AG04449 (cell line): Measurements from ENCODE around the gene GRM4.
A peak's percentile ranks its signal among the peaks of the same experiment; 100 is the strongest.

Source experiments
- CTCF ChIA-PET: fragments of 350-600 bp; formaldehyde crosslinking; extraction: SDS; loops from one replicate; lab custom pipeline; 2021; ENCODE audit warnings: antibody characterized with exemption; lab: Yijun Ruan, JAX
- POLR2A ChIA-PET: fragments of 400-600, 350-600 bp; formaldehyde crosslinking; extraction: SDS; loops from one replicate; lab custom pipeline; 2020; ENCODE audit warnings: antibody characterized with exemption, inconsistent platforms; lab: Yijun Ruan, JAX
- DNase-seq: peaks from one replicate; pipeline ENCODE4 v3.0.0-alpha.2; 2010; ENCODE audit warnings: low read depth, low spot score
- H3K4me3 ChIP-seq: 2 replicates; pipeline ENCODE4 v1.5.1; 2011; ENCODE audit warnings: low read depth, mild to moderate bottlenecking, control low read depth, low read length
- TF ChIP-seq, protein P1 (sequence below): IDR thresholded peaks from one replicate; pipeline ENCODE4 v1.5.1; 2011; ENCODE audit warnings: mild to moderate bottlenecking, moderate library complexity, low read length, control low read depth, inconsistent platforms; ENCODE audit not compliant: insufficient read depth; ENCODE audit errors: missing control alignments

The GRM4 gene

DNA sequence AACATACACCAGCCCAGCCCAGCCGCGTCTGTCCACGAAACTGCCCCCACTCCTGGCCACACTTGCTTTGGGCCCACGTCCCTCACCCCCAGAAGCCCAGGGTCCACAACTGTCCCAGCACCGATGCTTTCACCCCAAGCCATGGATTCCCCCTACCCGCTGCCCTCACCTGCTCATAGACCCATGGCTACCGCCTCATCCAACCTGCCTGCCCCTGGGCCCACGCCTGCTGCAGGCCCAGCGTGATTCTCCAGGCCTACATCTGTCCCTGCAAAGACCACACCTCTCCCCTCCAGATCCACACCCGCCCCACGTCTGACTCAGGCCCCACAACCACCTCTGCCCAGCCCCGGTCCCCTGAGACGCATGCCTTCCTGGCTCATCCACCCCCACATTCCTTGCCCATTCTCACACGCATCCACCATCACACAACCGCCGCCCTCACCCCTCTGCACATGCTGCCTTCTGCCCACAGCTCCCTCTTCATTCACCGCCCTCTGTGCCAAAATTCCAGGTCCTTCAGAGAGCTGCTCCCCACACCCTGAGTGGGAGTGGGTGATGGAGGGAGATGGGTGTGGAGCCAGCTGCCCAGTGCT, 86.7 kb downstream of the GRM4 start:
- CTCF ChIA-PET = interaction anchor here (1.5 kb wide), 1 partner anchor 10 kb away, joined by 3 read pairs; no protein-coding TSS in a partner anchor
- POLR2A ChIA-PET = no interaction called here
- H3K4me3 ChIP-seq = no peak overlapping the region
- TF ChIP-seq, protein P1, sequence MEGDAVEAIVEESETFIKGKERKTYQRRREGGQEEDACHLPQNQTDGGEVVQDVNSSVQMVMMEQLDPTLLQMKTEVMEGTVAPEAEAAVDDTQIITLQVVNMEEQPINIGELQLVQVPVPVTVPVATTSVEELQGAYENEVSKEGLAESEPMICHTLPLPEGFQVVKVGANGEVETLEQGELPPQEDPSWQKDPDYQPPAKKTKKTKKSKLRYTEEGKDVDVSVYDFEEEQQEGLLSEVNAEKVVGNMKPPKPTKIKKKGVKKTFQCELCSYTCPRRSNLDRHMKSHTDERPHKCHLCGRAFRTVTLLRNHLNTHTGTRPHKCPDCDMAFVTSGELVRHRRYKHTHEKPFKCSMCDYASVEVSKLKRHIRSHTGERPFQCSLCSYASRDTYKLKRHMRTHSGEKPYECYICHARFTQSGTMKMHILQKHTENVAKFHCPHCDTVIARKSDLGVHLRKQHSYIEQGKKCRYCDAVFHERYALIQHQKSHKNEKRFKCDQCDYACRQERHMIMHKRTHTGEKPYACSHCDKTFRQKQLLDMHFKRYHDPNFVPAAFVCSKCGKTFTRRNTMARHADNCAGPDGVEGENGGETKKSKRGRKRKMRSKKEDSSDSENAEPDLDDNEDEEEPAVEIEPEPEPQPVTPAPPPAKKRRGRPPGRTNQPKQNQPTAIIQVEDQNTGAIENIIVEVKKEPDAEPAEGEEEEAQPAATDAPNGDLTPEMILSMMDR = no peak
- no peak for DNase-seq

DNA sequence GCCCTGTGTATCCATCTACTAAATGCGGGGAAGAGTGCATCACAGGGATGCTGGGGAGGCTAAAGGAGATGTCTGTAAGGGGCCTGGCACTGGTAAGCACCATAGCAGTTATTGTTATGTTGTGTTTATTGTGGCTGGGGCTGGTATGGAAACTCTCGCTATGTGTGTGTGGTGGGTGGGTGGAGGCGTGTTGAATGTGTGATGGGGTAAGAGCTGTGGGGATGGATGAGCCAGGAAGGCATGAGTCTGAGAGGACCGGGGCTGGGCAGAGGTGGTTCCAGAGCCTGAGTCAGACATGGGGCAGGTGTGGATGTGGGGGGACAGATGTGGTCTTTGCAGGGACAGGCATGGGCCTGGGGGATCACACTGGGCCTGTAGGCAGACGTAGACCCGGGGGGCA, 88.1 kb downstream of the GRM4 start:
- CTCF ChIA-PET = interaction anchor here (0.9 to 1.6 kb wide), 3 partner anchors 10 to 313 kb away, joined by 3 to 7 read pairs (median 3); no protein-coding TSS in a partner anchor

DNA sequence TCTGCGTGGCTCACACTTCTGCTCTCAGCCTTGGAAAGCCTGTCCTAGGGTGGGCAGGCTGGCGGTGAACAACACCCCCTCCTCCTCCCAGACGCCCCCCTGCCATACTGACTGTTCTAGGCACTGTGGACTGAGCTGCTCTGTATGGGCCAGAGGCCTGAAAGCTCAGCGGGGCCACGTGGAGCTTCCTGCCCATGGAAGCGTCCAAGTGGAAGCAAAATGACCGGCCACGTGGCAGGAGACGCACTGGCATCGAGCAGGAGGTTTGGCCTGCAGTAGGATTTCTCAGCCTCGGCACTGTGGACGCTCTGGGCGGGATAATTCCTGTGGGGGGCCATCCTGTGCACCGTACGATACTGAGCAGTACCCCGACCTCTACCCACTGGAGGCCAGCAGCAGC, 88.7 kb downstream of the GRM4 start:
- H3K4me3 ChIP-seq = no peak overlapping the region
- TF ChIP-seq, protein P1 = no peak
- no peak for DNase-seq
- CTCF ChIA-PET = interaction anchor here (0.9 to 1.6 kb wide), 6 partner anchors 10 to 526 kb away, joined by 3 to 7 read pairs (median 3); no protein-coding TSS in a partner anchor
- POLR2A ChIA-PET = no interaction called here

More for the DNA sequence above, 88.1 kb downstream of the GRM4 start:
- no peak for DNase-seq
- H3K4me3 ChIP-seq = no peak overlapping the region
- TF ChIP-seq, protein P1 = no peak
- POLR2A ChIA-PET = no interaction called here

DNA sequence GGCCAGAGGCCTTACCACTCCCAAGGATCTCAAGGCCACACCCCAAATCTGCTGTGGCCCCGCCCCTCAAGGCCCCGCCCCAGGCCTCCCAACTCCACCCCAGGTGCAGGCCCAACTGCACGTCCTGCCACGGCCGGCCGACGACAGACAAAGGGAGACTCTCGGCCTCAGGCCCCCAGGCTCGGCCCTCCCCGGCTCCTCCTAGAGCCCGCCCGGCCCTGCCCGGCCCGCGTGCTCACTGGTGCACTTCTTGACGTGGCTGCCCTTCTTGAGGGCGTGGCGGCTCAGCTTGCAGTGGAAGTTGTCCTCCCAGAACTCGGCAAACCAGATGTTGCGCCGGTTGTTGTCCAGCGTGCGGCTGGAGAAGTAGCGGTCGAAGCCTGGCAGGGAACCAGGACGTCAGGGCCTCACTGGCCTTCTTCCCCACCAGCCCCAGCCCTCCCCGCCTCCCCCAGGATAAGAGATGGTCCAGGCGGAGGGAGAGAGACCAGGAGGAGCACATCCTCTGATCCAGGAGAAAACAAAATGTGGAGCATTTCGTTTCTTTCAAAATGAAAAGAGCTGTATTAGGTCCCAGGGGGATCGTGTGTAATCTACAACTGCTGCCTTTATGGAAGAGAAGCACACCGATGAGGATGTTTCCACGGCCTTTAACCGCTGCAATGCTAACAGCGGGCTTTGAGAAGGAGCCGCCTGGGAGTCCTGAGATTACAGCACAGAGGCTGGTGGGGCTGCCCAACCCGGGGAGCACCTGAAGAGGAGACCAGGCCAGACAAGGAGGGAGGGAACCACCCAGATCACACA, 89.4 kb downstream of the GRM4 start:
- TF ChIP-seq, protein P1 = no peak
- CTCF ChIA-PET = interaction anchor here (0.9 to 1.6 kb wide), 4 partner anchors 95 to 527 kb away, joined by 3 to 7 read pairs (median 4); no protein-coding TSS in a partner anchor
- POLR2A ChIA-PET = no interaction called here
- DNase-seq = no peak
- H3K4me3 ChIP-seq = no peak overlapping the region

DNA sequence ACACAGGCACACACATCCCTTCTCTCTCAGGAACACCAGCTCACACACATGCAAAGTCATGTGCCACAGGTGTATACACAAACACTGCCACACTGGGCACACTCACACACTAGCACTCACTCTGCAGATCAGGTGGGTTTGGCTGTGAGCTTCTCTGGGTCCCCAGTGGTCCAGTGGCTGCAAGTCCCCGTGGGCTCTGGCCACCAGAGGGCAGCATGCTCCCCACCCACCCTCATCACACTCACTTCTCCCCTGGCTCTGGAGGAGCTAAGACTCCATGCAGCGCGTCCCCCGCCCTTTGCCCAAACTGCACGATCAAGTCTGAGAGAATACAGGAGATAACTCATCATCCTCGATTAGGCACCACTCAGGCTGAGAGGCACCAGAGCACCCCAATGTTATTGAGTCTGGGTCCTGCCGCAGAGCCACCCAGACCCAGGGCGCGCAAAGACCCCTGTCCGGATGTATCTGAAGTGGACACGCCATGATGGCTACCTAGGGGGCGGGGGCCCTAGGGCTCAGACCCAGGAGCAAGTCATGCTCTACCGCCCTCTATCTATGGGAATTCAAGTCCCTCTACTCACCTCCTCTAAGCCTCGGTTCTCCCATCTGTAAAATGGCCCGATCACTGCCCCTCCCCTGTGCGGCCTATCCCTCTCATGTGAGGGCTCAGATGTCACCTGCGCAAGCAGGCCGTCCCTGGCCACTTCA, 90.5 kb downstream of the GRM4 start:
- DNase-seq = no peak
- CTCF ChIA-PET = interaction anchor here (0.8 to 3.1 kb wide), 35 partner anchors 8 to 344 kb away, joined by 3 to 57 read pairs (median 4); partner anchors contain the start of genes GRM4, IP6K3 and UQCC2
- POLR2A ChIA-PET = interaction anchor here (0.8 kb wide), 1 partner anchor 268 kb away, joined by 3 read pairs; no protein-coding TSS in a partner anchor

More for the DNA sequence above, 90.5 kb downstream of the GRM4 start:
- H3K4me3 ChIP-seq = no peak overlapping the region
- TF ChIP-seq, protein P1 = peak; percentile 86
